ENCODE data around the gene KCNH4.
"Not testable (repeated sequence)": the region's sequence is repeated elsewhere in the genome, so short reads cannot be mapped to it uniquely, and the experiment has no call there.

Gene KCNH4

DNA sequence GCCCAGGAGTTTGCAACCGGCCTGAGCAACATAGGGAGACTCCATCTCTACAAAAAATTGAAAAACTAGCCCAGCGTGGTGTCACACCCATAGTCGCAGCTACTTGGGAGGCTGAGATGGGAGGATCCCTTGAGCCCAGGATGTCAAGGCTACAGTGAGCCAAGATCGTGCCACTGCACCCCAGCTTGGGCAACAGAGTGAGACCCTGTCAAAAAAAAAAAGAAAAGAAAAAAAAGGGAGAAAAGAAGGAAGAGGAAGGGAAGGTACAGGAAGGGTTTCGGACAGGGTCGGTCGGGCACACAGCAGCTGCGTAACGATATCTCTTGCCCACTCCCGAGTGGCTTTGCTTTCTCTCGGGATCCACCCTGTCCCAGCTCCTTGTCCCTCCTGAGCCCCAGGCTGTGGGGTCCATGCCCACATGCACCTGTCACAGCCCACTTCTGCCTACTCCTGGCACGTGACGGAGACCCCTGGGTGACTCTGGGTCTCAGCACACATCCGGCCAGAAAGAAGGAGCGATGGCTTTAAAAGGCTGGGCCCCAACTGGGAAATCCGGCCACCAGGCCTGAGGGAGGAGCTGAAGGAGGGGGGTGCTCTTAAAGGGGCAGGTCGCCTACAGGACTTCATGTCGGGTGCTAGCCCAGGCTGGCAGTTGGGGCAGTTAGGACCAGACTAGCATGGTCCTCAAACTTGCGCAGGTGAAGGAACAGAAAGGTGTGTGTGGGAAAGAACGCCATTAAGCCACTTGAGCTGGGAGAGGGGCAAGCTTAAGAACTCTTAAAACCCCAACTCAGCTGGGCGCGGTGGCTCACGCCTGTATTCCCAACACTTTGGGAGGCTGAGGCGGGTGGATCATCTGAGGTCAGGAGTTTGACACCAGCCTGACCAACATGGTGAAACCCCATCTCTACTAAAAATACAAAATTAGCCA is 13.3 kb upstream of the KCNH4 start, which contains the start of gene GHDC:
GHDC (minus strand) TSS at position 526 of the 931 bp plus-strand sequence. CDS start 913 bp downstream, outside the sequence.
- peak; percentile 36 for DNase-seq

DNA sequence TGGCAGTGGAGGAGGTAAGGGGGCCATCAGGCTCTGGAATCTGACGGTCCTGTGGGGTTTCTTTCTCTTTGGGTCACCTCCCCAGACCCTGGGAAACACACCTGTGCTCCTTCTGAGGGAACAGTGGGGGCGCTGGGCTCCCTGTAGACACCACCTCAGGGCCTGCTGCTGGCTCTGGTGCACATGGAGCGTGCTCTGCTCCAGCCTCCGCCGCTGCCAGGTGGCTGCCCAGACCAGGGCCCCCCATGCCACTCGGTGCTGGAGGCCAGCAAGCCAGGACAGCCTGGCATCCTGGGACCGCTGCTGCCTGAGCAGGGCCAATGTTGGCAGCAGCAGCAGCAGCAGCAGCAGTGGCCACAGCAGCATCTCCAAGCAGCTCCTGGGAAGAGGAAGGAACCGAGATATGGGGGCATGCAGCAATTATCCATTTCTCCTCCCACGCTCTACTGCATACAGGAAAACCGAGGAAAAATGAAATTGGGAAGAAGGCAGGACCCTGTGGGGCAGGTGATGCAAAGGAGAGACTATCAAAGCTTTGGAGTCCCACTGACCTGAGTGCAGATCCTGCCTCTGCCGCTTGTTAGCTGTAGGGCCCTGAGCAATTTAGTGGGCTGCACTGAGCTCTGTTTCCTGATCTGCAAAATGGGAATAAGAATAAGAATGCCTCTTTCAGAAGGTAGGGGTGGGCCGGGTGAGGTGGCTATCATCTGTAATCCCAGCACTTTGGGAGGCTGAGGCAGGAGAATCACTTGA is 12.4 kb upstream of the KCNH4 start:
- DNase-seq: no peak

DNA sequence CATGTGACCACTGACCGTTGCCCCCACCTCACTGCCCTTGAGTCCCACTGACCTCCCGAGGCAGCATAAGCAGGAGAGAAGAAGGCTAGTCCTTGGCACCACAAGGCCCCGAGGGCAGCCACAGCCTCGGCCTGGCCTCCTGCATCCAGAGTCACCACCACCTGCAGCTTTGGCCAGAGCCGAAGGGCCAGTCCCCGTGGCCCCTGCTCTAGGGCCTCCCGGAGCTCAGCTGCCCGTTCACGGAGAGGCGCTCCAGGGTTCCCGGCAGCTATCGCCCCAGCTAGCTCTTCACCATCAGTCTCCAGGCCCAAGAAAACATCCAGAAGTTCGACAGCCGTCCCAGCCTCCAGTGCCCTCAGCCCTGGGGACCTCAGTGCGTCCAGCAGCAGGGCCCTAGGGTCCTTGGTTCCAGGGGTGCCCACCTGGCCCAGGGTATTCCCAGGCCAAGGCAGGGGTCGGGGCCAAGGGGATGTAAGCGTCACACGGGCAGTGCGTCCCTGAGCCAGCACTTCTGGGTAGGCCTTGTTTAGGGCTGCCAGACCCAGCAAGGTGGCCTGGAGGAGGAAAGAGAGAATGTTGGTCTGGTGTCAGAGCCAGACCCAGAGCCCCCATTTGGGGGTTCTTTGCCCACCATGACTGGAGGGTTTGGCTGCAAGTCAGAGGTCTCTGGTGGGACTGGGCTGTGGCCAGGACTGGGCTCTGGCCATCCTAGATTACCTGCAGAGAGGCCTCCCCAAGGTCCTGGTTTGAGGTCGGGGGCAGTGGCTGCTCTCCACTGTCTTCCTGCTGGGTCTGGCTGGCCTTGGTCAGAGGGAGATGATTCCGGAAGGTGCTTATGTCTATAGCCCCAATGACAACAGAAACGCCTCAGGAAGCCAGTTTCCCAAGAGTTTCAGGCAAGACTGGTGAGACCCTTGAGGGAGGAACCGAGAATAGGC is 11.5 kb upstream of the KCNH4 start:
- no peak for DNase-seq

DNA sequence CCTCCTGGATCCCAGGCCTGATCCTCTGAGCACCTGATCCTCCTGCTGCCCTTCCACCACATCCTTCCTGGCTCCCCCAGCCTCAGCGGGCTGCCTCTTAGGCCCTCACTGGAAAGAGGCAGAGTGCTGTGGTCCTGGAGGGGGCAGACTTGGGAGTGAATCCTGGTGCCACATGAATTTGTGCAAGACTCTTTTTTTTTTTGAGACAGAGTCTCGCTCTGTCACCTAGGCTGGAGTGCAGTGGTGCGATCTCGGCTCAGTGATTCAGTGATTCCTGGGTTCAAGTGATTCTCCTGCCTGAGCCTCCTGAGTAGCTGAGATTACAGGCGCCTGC is 10.3 kb upstream of the KCNH4 start:
- no peak for DNase-seq

DNA sequence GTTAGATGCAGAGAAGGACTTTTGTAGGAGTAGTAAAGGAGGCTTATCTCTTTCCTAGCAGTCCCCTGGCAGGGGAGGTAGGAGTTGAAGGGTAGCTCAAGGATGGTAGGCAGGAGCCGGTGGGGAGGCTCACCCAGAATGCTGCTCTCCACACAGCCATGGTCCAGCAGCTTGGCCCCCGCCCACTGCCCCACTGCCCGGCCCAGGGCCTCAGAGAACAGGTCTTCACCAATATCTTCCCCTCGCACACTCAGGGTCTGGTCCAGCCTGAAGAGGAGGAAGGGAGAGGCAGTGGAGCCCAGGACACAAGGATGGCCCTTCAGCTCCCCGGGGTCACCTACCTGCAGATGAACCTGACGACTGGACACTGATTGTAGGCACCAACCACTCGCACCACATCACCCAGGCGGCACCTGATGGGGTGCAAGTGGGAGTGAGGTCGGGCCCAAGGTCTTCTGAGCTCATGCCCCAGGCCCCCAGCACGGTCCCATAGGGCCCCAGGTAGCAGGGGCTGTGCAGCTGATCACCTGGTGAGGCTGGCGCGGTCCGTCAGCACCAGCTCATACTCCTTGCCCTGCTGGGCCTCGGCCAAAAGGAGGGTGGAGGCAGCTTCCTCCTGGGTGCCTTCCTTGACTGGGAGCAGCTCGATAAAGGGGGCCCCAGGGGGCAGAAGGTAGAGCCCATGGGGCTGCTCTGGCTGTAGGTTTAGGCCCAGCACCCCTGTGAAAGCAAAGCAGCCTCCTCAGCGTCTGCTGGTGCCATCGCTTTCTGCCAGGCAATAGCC is 9.7 kb upstream of the KCNH4 start:
- no peak for DNase-seq

DNA sequence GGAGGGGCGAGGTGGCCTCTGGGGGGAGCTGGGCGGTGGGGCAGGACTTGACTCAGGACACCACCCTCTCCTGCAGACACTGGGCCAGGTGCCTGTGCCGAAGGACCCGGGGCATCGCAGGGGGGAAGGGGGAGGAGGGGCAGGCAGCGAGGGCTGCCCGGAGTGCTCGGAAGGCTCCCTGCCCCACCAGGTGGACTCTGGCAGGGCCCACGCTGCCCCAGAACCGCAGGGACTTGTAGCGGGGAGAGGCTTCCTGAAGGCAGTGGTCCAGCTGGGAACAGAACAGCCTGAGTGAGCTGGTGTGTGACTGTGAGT is 8.7 kb upstream of the KCNH4 start:
- DNase-seq: no peak

DNA sequence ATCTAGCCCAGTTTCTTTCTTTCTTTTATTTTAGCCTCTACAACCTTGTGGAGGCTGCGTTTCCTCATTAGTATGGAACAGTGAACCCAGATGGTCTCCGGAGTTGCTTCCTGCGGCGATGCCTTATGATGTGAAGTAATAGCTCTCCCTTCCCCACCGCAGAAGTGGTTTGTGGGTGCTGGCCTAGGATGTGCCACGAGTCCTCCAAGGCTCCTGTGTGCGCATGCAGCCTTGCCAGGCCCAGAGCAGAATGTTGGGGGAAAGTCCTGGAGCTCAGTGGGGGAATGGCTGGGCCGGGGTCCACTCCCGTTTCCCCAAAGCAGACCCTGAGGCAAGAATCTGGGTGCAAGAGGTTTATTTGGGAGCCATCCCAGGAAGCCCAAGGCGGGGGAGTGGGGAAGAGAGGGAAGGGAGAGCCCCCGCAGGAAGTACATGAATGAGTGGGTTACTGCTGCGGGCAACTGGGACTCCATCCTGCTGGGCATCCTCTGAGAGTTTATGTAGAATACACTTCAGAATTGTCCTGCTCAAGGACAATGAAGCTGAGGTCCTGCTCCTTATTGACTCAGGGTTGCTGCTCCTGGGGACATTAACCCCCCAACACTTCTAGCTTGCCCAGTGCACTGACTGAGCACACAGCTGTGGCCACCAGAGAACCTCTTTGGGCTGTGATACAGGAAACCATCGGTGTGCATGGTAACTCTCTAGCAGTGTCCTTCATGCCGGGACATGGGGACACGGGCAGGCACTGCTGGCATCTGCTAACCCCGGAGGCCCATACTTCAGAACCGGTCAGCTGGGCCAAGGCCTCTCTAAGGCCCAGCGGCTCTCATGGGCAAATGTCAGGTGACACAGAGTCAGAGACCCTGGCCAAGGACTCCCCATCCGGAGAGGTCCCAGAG is 8.1 kb upstream of the KCNH4 start:
- no peak for DNase-seq

DNA sequence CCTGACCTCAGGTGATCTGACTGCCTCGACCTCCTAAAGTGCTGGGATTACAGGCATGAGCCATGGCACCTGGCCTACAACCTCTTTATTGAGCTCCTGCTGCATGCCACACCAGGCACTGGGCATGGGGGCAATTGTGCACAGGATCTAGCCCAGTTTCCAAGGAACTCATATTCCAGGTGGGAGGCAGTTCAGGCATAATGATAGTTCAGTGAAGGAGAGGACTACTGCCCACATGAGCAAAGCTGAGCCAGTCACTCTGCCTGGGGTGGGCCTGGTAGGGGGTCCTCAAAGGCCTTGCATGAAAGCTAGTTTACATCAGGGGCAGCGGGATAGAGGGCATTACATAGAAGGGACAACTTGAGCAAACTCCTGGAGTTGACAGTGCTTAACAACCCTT is 6.9 kb upstream of the KCNH4 start:
- no peak for DNase-seq

DNA sequence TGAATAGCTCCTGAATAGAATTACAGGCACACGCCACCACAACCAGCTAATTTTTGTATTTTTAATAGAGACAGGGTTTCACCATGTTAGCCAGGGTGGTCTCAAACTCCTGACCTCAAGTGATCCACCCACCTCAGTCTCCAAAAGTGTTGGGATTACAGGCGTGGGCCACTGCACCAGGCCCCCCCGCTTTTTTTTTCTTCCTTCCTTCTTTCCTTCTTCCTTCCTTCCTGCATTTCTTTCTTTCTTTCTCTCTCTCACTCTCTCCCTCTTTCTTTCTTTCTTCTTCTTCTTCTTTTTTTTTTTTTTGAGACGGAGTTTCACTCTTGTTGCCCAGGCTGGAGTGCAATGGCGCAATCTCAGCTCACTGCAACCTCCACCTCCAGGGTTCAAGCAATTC is 5.2 kb upstream of the KCNH4 start:
- DNase-seq: not testable (repeated sequence)

DNA sequence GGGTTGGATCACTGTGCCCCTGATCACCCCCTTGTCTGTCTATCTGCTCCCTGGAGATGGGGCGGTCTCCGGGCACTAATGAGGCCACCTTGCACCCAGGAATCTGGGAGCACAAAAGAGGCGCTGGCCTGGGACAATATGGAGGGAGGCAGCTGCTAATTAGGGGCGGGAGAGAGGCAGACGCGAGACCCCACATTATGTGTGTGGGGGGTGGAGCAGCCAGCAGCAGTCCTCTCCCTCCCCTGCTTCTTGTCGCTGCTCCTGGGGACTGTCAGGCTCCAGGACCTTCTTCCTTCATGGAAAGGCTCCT is 4.6 kb upstream of the KCNH4 start:
- DNase-seq: no peak

DNA sequence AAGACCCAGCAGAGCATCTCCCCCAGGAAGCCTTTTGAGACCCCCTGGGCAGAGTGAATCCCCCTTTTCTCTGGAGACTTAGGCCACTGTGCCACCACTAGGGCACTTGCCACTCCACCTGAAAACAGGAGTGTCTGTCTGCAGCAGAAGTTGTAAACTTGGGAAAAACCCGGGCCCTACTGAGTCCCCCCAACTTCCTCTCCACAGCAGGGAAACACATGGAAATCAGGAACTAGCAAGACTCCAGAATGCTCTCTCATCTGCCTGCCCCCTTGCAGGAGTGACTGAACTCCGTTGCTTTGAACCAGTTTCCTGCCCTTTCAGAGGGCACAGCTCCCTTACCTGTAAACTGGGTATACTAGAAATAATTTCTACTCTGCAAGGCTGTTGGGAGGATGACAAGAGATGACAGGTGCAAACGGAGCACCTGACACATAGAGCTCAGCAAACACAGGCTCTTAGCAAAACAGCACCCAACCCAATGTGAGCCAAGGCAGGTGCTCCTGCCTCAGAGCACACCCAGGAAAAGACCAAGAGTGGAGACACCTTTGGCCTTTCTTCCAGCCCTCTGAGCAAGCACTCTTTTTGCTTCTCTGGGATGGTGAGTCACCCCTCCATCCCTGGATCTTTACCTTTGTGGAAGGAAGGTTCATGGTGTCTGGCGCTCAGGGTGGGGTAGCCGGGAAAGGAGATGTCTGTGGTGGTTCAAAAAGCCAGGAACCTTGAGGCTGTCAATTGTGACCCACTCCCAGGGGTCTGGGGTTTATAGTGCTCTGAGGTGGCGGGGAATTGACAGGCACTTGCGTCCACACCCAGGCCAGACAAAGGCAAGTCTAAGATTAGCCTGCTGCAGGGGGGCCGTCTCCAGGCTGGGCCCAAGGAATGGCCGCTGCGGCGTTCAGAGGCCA is 4.0 kb upstream of the KCNH4 start, which contains the start of gene HCRT:
HCRT (minus strand) TSS at position 740 of the 908 bp plus-strand sequence; CDS start at position 653, 87 bp downstream.
- DNase-seq: no peak

DNA sequence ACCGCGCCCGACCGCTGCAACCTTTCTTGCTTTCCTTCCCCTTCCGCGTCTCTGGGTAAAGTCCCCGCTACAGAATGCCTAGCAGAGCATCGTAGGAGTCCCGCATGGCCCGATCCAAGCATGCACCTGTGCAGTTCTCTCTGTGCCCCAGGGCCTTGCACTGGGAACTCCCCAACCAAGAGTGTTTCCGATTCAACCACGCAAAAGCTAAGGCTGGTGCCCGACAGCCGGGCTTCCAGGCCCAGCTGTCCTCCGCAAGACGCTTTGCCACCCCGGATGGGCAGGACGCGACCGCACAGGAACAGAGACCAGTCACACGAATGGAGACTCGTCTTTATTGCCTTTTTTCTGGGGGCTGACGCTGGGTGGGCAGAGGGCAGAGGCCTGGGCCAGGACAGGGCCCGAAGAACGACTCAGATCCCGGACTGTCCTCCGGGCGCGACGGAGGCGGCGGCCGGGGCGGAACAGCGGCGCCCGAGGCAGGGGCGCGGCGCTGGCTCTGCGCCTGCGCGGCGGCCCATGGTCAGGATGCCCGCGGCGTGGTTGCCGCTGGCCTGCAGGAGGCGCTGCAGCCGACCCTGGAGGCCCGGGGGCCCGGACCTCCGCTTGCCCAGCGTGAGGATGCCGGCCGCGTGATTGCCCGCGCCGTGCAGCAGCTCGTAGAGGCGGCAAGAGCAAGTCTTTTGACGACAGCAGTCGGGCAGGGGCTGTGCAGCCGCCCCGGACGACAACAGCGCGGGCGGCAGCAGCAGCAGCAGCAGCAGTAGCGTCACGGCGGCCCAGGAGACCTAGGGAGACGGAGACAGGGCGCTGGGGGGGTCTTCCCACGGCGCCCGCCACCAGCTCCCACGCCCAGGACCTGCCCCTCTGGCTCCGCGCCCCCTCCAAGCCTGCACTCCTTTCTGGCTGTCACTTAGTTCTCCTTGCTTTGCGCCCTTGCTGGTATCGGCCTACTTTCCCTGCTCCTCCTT is 3.1 kb upstream of the KCNH4 start:
- no peak for DNase-seq

DNA sequence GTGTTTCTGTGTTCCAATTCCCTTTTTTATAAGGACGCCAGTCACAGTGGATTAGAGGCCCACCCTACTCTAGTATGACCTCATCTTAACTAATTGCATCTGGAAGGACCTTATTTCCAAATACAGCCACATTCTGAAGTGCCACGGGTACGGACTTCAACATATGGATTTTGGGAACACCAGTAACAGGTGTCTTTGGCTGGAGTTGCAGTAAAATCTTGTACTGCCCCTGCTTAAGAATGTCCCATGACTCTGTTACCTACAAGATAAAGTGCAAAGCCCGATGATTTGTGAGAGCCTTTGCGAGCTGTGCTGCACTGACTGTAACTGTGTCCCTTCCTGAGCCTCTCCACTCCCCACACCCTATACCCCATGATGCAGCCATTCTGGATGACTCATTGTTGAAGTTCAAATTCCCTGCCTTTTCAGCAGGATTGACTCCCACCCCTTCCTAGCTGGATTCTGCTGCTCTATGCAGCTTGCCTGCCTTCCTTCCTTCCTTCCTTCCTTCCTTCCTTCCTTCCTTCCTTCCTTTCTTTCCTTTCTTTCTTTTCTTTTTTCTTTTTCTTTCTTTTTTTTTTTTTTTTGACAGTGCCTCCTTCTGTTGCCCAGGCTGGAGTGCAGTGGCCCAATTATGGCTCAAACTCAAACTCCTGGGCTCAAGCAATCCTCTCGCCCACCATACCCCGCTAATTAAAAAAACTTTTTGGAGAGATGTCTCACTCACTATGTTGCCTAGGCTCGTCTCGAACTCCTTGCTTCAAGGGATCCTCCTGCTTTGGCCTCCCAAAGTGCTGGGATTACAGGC is 2.2 kb upstream of the KCNH4 start:
- no peak for DNase-seq

DNA sequence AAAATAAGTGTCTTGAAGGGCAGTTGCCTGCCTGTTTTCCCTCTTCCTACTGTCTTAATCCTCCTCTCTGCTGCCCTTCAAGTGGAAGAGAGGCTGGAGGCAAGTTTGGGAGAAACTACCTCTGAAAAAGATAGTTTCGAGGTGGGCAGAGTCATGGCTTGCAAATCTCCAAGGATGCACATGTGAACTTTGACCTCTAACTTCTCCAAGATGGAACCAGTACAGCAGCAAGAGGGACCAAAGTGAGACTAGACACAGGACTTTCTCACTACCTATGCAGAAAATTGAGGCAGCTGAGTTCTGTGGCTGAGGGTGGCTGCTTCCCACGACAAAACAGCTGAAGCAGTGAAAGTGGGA is 887 bp upstream of the KCNH4 start:
- DNase-seq: no peak

DNA sequence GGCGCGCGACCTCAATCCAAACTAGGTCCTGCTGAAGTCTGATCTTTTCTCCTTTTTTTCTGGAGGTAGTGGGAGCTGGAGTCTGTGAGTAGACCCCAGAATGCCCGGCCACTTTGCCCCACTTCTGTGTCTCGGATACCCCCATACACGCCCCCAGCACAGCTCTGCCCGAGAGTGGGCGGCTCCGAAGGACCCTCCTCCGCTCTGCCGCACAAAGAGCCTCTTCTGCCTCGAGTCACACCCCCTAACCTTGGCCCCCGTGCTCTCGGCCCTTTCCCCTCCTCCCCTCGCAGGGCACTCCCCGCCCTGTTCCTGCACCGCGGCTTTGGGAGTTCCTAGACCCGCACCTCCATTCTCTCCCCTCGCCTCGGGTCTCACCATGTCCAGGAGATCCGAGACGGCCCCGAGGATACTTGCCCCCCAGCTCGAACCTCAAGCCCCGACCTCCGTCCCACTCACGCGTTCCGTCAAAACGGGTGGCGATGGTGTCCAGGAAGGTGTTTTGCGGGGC is 476 bp downstream of the KCNH4 start:
- DNase-seq: no peak

DNA sequence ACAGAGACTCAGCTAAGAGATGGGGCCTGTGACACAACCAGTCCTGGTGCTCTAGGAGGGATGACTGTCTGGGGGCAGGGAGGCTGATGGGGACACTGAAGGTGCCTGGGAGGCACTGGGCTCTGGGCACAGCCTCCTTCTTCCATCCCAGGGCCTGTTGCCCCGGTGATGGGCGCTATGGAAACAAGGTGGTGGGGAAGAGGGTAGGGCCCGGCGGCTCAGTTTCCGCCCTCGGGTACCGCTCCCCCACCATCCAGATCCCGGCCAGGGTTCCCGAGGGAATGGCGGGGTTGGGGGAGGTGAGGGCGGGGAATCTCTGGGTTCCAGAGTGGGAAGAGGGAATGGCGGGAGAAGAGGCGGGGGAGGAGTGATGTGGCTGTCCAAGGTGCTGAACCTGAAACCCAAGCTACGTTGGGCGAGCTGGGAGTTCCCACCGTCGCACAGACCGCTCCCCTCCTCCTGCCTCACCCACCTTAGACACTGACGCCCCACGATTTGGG is 981 bp downstream of the KCNH4 start:
- no peak for DNase-seq

DNA sequence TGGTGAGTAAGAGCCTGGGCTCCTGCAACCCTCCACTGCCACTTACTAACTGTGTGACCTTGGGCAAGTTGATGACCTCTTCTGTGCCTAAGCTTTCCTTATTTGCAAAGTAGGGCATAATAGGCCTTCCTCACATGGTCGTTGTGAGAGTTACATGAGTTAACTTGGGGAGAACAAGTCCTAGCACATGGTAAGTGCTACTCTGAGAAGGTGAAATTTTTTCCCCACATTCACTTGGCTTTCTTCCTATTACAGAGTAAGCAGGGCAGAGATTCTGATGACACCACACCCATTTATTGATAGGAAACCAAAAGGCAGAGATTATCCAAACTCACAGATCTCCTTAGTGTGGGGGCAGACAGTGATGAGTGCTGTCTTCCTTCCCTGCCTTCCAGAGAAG is 1.6 kb downstream of the KCNH4 start:
- DNase-seq: no peak

DNA sequence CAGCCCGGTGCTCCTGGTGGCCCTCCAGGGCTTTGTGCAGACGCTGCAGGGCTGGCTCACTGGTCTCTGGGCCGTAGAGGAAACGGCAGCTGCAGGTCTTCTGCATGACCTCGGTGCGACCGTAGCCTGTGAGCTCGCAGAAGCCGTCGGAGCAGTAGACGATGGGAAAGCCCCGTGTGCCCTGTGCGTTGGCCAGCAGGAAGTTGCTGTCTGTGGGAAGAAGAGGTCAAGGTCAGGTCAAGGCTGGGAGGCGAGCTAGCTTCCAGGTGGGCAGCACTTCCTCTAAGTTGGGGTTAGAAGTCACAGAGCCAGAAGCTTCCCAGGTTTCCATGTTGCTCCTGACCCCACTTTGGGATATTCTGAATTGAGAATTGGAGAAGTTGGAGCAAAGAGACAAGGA is 2.1 kb downstream of the KCNH4 start:
- DNase-seq: no peak

Measured in GOT3 (cell line).